ENCODE data around the gene IGFL3.
"Not testable (repeated sequence)": the region's sequence is repeated elsewhere in the genome, so short reads cannot be mapped to it uniquely, and the experiment has no call there.

Gene IGFL3

DNA sequence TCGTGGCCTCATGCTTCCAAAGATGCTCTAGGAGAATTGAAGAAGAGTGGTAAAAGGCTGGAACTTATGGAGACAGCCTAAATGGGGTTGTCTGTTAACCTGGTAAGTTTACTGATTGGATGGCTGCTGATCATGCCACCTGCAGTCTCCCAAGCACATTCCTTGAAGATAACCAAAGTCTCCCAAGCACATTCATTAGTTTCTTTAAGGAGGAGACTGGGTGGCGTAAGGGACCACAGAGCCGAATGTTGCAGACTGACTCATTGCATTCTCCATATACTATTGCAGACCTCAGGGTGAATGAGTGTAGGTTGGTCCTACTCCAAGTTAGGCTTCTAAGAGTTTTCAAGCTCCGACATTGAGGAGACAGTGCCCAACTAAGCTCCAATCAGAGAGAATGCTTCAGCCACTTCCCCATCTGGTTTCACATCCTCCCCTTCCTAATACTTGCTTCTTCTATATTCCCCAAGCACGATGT is at the start of gene IGFL3:
TSS of gene IGFL3 (minus strand) at position 51 of the 478 bp plus-strand sequence. CDS start at position 12, 39 bp downstream.
- DNase-seq (ENCODE audit: low spot score), result no peak

GRCh38 chr19:46173886-46174480 is 49.5 kb upstream of the IGFL3 start:
- no peak for DNase-seq (ENCODE audit: low spot score)

DNA sequence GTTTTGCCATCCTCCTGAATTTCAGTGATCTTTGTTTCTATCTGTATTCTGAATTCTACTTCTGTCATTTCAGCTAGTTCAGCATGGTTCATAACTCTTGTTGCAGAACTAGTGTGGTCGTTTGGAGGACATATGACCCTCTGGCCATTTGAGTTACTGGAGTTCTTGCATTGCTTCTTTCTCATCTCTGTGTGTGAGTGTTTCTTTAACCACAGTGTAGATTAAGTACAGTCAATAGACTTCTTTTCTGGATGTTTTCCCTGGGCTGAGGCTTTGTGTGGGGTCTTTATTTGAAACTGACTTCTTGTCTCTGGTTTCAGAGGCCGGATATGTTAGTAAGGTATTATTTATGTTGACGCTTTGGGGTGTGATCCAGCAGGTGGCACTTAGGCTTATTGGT is 38.2 kb upstream of the IGFL3 start:
- no peak for DNase-seq (ENCODE audit: low spot score)

GRCh38 chr19:46161642-46162257 is 37.3 kb upstream of the IGFL3 start:
- not testable (repeated sequence) for DNase-seq (ENCODE audit: low spot score)

GRCh38 chr19:46160233-46160775 is 35.8 kb upstream of the IGFL3 start:
- DNase-seq (ENCODE audit: low spot score), result no peak

GRCh38 chr19:46159418-46160232 is 35.1 kb upstream of the IGFL3 start:
- DNase-seq (ENCODE audit: low spot score), result no peak

- DNase-seq (ENCODE audit: low spot score), result no peak
These were observed 30.7 kb upstream of the IGFL3 start for GRCh38 chr19:46155237-46155636.

DNA sequence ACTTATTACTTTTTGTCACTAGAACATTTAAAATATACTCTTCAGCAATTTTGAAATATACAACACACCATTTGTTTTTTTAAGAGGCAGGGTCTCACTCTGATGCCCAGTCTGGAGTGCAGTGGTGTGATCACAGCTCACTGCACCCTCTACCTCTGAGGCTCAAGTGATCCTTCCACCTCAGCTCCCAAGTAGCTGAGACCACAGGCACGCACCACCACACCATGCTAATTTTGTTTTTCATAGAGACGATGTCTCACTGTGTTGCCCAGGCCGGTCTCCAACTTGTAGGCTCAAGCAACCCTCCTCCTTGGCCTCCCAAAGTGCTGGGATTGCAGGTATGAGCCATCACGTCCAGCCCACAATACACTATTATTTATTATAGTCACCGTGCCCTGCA is 26.1 kb upstream of the IGFL3 start:
- no peak for DNase-seq (ENCODE audit: low spot score)

GRCh38 chr19:46147791-46148288 is 23.4 kb upstream of the IGFL3 start, which contains the start of gene IGFL2:
TSS of gene IGFL2 (plus strand) at chr19:46148238. CDS start at chr19:46148279, 41 bp downstream.
- no peak for DNase-seq (ENCODE audit: low spot score)

DNA sequence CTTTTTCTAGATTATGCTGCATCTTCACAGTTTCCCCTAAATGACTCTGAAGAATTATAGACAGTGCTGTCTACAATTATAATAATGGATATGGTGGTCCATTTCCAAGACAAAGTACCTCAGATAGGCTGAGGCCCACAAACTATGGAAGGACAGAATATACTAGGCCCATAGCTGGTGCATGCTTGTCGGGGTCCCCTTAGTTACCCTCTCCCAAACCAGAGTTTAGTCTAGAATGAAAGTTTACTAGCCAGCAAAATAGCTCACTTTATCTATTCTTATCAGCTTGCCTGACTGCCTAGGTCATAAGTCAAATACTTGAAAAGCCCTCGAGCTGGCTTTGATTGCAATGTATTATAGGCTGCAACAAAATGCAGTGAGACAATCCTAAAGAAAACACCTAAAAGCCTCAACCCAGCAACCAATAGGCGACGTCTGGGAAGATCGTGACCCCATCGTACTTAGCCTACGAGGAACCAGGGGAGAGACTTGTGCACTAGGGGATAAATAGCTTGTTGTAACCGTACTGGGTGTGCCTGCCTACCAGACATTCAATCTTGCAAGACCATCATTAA is 22.8 kb upstream of the IGFL3 start:
- no peak for DNase-seq (ENCODE audit: low spot score)

DNA sequence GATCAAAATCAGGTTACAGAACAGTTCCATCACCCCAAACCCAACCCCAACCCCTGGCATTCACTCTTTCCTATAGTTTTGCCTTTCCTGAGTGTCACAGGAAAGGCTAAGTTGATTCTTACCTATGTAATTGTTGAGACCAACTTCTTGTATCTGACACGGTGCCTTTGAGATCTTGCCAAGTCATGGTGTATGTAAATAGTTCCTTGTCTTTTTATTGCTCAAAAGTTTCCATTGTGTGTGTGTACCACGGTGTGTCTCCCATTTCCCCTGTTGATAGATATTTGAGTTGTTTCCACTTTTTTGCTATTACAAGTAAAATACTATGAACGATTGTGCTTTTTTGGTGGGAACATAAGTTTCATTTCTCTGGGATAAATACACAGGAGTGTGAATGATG is 20.3 kb upstream of the IGFL3 start:
- DNase-seq (ENCODE audit: low spot score), result no peak

DNA sequence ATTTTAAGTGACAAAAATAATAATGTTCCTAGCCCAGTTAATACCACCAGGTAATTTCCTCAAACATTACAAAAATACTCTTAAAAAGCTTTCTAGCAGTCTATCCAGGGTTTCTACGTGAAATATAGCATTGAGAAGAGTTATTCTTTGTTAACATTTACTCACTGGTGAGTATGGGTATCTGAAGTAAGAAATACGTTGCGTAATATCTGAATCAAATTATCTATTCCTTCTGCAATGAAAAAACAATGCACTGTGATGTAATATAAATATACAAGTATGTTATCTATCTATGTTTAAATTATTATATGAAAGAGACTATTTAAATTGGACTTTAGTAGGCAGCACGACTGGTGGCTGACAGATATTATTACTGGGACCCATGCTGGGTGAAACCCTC is 17.8 kb upstream of the IGFL3 start:
- no peak for DNase-seq (ENCODE audit: low spot score)

GRCh38 chr19:46141421-46141820 is 16.9 kb upstream of the IGFL3 start:
- DNase-seq (ENCODE audit: low spot score), result no peak

DNA sequence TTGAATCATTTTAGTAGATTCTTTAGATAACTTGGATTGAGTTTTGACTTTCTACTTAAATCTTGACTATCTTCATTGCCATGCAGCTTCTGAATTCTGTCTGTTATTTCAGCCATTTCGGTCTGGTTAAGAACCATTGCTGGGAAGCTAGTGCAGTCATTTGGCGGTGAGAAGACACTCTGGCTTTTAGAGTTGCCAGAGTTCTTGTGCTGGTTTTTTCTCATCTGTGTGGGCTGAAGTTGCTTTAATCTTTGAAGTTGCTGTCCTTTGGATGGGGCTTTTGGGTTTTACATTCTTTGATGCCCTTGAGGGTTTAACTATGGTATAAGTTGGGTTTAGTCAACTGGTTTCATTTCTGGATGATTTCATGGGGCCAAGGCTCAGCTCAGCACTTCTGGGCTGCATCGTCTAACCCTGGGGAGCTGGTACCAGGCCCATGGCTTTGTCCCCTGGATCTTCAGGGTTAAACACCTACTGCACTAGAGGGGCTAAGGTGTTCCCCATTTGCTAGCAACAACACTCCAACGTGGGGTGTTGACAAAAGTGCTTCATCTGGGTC is 13.5 kb upstream of the IGFL3 start:
- DNase-seq (ENCODE audit: low spot score), result no peak

GRCh38 chr19:46134527-46134926 is 10.0 kb upstream of the IGFL3 start:
- no peak for DNase-seq (ENCODE audit: low spot score)

GRCh38 chr19:46133777-46134241 is 9.3 kb upstream of the IGFL3 start:
- DNase-seq (ENCODE audit: low spot score), result no peak

GRCh38 chr19:46133101-46133627 is 8.7 kb upstream of the IGFL3 start:
- no peak for DNase-seq (ENCODE audit: low spot score)

- no peak for DNase-seq (ENCODE audit: low spot score)
These were observed 8.1 kb upstream of the IGFL3 start for GRCh38 chr19:46132508-46133100.

DNA sequence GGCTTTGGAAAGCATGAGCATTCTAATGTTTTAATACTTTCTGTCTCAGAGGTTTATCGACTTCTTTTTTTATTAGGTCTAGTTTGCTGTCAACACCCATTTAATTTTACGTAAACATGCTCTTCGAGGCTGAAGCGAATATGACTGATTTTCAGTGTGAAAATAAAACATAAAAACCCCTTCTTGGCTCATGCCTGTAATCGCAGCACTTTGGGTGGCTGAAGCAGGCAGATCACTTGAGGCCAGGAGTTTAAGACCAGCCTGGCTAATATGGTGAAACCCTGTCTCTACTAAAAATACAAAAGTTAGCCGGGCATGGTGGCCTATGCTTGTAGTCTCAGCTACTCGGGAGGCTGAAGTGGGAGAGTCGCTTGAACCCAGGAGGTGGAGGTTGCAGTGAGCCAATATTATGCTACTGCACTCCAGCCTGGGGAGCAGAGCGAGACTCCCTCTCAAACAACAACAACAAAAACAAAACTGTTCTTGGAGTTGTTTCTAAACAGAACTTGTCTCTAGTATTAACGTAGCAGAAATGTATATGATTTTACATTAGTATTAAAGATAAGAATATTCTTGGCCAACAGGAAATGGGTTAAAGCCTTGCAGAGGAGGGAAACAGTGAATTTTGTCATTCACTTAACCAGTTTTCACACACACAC is 7.1 kb upstream of the IGFL3 start:
- no peak for DNase-seq (ENCODE audit: low spot score)

DNA sequence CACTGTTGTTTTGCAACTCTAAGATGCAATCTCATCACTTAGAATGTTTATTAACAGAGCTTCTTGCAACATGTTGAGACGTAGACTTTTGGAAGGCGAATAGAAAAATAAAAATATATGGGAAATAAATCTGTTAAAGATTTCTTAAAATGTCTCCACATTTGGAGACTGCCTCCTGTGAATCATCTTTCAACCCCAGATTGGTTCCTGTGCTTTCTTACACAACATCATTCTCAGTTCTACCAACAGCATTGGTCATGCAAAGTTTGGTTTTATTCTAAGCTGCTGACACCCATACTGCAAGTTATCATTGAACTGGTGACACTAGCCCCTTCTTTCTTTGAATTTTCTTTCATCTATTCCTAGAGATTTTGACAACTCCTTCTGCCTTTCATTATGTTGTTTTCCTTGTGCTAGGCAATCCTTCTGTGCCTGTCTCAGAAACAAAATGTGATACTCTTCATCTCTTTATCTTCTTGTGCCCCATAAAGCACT is 1.6 kb upstream of the IGFL3 start:
- DNase-seq (ENCODE audit: low spot score), result no peak
